GOT3 (cell line): ENCODE data around the gene PPP1R3G.
"Not testable (repeated sequence)": the region's sequence is repeated elsewhere in the genome, so short reads cannot be mapped to it uniquely, and the experiment has no call there.

Source experiments
- DNase-seq: peaks from one replicate; lab custom pipeline; 2025; ENCODE audit warnings: mixed read lengths; lab: John Stamatoyannopoulos, UW

Gene PPP1R3G

GRCh38 chr6:5120011-5120410 lies 34.9 kb downstream of the PPP1R3G start:
- DNase-seq, result no peak

GRCh38 chr6:5120543-5120942 lies 35.4 kb downstream of the PPP1R3G start:
- not testable (repeated sequence) for DNase-seq

DNA sequence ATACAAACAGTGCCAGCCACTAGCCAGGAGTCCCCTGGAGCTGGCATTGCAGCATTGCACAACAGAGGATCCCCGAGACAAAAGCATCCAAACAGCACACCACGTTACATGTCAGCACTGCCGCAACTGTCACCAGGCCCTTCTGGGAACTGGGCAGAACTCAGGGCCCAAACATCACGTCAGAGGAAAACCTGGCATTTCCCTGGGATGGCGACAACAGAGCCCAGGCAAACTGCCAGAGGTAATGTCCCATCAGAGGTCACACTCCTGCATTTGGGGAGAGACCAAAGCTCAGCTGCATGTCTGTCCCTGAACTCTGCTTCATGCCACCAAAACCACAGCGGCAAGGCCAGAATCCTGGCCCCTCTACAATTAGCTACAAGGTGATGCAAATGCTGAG lies 36.3 kb downstream of the PPP1R3G start:
- DNase-seq, result no peak

GRCh38 chr6:5121956-5122355 lies 36.8 kb downstream of the PPP1R3G start:
- DNase-seq, result no peak

- no peak for DNase-seq
Observed at GRCh38 chr6:5122504-5123112, 37.5 kb downstream of the PPP1R3G start.

GRCh38 chr6:5123296-5124143 lies 38.4 kb downstream of the PPP1R3G start:
- no peak for DNase-seq

DNA sequence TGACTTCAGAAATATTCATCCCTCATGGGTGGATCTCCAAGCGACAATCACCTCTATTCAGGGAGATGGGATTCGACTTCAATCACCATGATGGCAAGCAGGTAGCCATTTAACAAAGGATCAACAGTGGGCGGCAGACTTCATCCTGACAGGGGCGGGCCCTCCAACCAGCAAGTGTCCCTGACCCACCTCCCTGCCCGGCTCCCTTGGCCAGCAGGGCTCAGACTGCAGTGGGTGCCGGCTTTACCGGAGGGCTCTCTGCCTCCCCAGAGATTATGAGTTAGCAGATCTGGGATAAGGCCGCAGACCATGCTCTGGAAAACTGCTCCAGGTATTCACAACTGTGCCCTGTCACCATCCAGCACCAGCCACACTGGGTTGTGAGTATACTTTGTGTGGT lies 39.4 kb downstream of the PPP1R3G start:
- DNase-seq, result no peak

- no peak for DNase-seq
Observed at GRCh38 chr6:5125152-5126006, 40.2 kb downstream of the PPP1R3G start.

GRCh38 chr6:5126214-5126613 lies 41.1 kb downstream of the PPP1R3G start:
- no peak for DNase-seq

GRCh38 chr6:5127106-5127687 lies 42.1 kb downstream of the PPP1R3G start:
- no peak for DNase-seq

DNA sequence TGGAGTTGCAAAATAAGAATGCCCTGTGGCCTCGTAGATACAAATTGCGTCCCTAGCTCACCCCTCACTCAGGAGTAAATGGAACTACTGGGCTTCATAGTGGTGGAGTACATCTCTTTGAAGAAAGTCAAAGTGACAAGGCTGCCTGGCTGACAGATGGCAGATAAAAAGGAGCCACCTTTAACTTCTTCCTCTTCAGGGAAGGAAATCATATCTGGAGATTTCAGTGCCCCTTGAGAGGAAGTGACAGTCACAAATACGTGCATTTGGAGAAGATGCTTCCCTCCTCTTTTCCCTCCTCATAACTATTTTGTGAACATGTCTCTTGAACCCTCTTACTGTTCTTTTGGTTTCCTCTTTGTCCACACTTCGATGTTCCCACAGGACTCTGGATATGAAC lies 43.2 kb downstream of the PPP1R3G start:
- DNase-seq, result no peak

- no peak for DNase-seq
Observed at GRCh38 chr6:5130135-5130866, 45.2 kb downstream of the PPP1R3G start.

DNA sequence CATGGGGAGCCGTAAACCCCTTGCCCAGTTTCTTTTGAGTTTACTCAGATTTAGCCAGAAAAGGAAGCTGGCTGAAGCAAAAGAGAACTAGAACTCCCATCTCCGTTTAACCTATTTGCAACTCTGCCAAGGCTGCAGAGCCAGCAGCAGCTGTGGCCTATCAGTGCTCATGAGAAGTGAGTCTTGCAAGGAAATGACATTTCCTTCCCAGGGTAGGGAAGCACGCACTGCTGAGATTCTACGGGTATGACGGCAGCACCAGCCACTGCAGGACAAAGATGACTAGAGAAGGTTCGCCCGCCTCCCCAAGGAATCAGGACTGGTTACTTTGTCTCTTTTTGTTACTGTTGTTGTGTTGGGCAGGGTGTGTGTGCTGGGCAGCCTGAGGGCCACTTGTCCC lies 47.6 kb downstream of the PPP1R3G start:
- no peak for DNase-seq

- no peak for DNase-seq
Observed at GRCh38 chr6:5133943-5134342, 48.8 kb downstream of the PPP1R3G start.

GRCh38 chr6:5135788-5136376 lies 50.7 kb downstream of the PPP1R3G start:
- no peak for DNase-seq

GRCh38 chr6:5136851-5137250 lies 51.7 kb downstream of the PPP1R3G start:
- DNase-seq, result no peak
